K562 (cell line): ENCODE measurements around the gene TIMM8A. TPM values are rescaled to one million over a fixed set of nuclear protein-coding genes. Genes with fewer than 3 reads are reported as not detected.

ENCODE experiments used
- BCOR ChIP-seq: fragments of 450-650 bp; IDR thresholded peaks from 2 replicates; pipeline ENCODE4 v1.6.1; 2016
- FOXA3 ChIP-seq, 2 experiments: fragments of 450-650 bp in 1 of 2; sonication (generic) in 1 of 2; formaldehyde crosslinking; IDR thresholded peaks in 1 of 2; conservative IDR thresholded peaks in 1 of 2; 2 replicates each; pipeline versions ENCODE4 v1.4.0 to v1.8.0; 2020 to 2022; ENCODE audit warnings: mild to moderate bottlenecking in 2 of 2, missing genetic modification reagents in 1 of 2
- KLF1 ChIP-seq: fragments of 450-650 bp; IDR thresholded peaks from 2 replicates; pipeline ENCODE4 v1.6.1; 2016; ENCODE audit warnings: missing genetic modification characterization, missing compliant biosample characterization
- PTTG1 ChIP-seq: fragments of 450-650 bp; IDR thresholded peaks from 2 replicates; pipeline ENCODE4 v1.6.1; 2016; ENCODE audit warnings: low read depth, mild to moderate bottlenecking, missing genetic modification characterization, missing compliant biosample characterization
- SFPQ ChIP-seq: fragments of 200-400 bp; formaldehyde crosslinking; IDR thresholded peaks from 2 replicates; pipeline ENCODE4 v1.6.1; 2017; ENCODE audit warnings: mild to moderate bottlenecking, low read depth, low read length, moderate library complexity
- SMAD3 ChIP-seq: fragments of 450-650 bp; formaldehyde crosslinking; conservative IDR thresholded peaks from 2 replicates; pipeline ENCODE4 v1.4.0; 2020; ENCODE audit warnings: mild to moderate bottlenecking
- SOX6 ChIP-seq: fragments of 450-650 bp; IDR thresholded peaks from 2 replicates; pipeline ENCODE4 v1.6.1; 2014; ENCODE audit warnings: mild to moderate bottlenecking
- TAL1 ChIP-seq: fragments of 450-650 bp; IDR thresholded peaks from 2 replicates; pipeline ENCODE4 v1.6.1; 2016; ENCODE audit warnings: mild to moderate bottlenecking
- ZNF280B ChIP-seq: fragments of 250-450 bp; sonication (Bioruptor Pico); IDR thresholded peaks from 2 replicates; pipeline ENCODE4 v1.5.1; 2021; ENCODE audit warnings: mild to moderate bottlenecking
- ZNF318 ChIP-seq, 2 experiments: fragments of 450-650 bp; IDR thresholded peaks; 2 replicates each; pipeline ENCODE4 v1.6.1; 2016; ENCODE audit warnings: mild to moderate bottlenecking in 2 of 2, borderline replicate concordance in 1 of 2, low read depth in 1 of 2, moderate library complexity in 1 of 2
- ZNF609 ChIP-seq: sonication (generic); formaldehyde crosslinking; IDR thresholded peaks from 2 replicates; pipeline ENCODE4 v1.8.1; 2023; ENCODE audit warnings: missing genetic modification reagents, mild to moderate bottlenecking, borderline replicate concordance
- polyA plus RNA-seq, 8 experiments: library from polyadenylated mRNA; depleted of rRNA in 4 of 8; stranded (reverse) in 5 of 8; unstranded in 3 of 8; fragments of >200 nt; fragmentation: Nextera tagmentation in 2 of 8; fragmentation: Illumina TruSeq in 1 of 8; extraction: Ambion mirVana in 2 of 8; extraction: Trizol in 1 of 8; gene quantifications; 2 replicates each; pipeline versions ENCODE4 v1.2.1 to v1.2.3, GENCODE V29; 2011 to 2014; ENCODE audit warnings: inconsistent platforms in 1 of 8, missing spikeins in 1 of 8
- total RNA-seq, 7 experiments: library from RNA; depleted of rRNA in 6 of 7; stranded (reverse); fragments of >200 nt in 6 of 7; fragmentation: Illumina TruSeq in 2 of 7; extraction: Trizol in 2 of 7; gene quantifications; 2 replicates each; pipeline versions ENCODE4 v1.2.1 to v1.2.3, GENCODE V29; 2011 to 2021; ENCODE audit warnings: low replicate concordance in 1 of 7

TIMM8A gene
- total and polyA plus RNA-seq, 9 of the 15 experiments (the other 6 are each of a cell fraction or from before 2014, with no cell fraction given): 10.9 to 132 (median 41.1) TPM

GRCh38 chrX:101362757-101363156 lies 14.2 kb upstream of the TIMM8A start (continued):
- TF ChIP-seq ZNF609 (CRISPR knock-in tag) (no peak), ZNF280B (no peak), BCOR (no peak), TAL1 (peak; percentile 33; the same call in 1 of the 2 replicates), FOXA3 (CRISPR knock-in tag; conservative IDR thresholded peaks at IDR 0.05 in 1 of 2, IDR thresholded peaks at IDR 0.05 in 1 of 2) (peak in 1 of 2 experiments; percentile 72; a peak in 2 of 4 replicates), KLF1 (tag) (no peak), ZNF318 (IDR thresholded peaks at IDR 0.05; ENCODE audit: borderline replicate concordance in 1 of 2, low read depth in 1 of 2) (no peak), SFPQ (no peak), SOX6 (peak; percentile 68), SMAD3 (CRISPR knock-in tag) (0 out of 2 replicates have a peak, but pooled peaks have one; percentile 18), PTTG1 (tag) (no peak)
